NCI-H524 (cell line): ENCODE data around the gene LMNTD2.

Experiments used
- DNase-seq, 2 experiments: peaks; one replicate each; lab custom pipeline; 2025; lab: John Stamatoyannopoulos, UW

Gene LMNTD2

GRCh38 chr11:560305-561147 lies at the start of gene LMNTD2, which contains the start of gene RASSF7:
TSS of gene LMNTD2 (minus strand) at chr11:560738. CDS start at chr11:560716, 22 bp downstream.
TSS of gene RASSF7 (plus strand) at chr11:560970. CDS start at chr11:561769, 799 bp downstream.
- peak; percentile 77 to 85 for DNase-seq

- no peak for DNase-seq
Measured at GRCh38 chr11:609341-609811, 48.8 kb upstream of the LMNTD2 start.

GRCh38 chr11:608791-609251 lies 48.3 kb upstream of the LMNTD2 start:
- DNase-seq = no peak

- no peak for DNase-seq
Measured at GRCh38 chr11:607971-608659, 47.6 kb upstream of the LMNTD2 start.

- DNase-seq = no peak
Measured at GRCh38 chr11:607020-607780, 46.7 kb upstream of the LMNTD2 start.

- no peak for DNase-seq
Measured at GRCh38 chr11:606245-606644, 45.7 kb upstream of the LMNTD2 start.

- no peak for DNase-seq
Measured at GRCh38 chr11:605286-606129, 45.0 kb upstream of the LMNTD2 start.

- DNase-seq = no peak
Measured at GRCh38 chr11:603154-603553, 42.6 kb upstream of the LMNTD2 start.

GRCh38 chr11:601573-602245 lies 41.2 kb upstream of the LMNTD2 start:
- DNase-seq = no peak

- DNase-seq = no peak
Measured at GRCh38 chr11:598005-598680, 37.6 kb upstream of the LMNTD2 start.

- DNase-seq = no peak
Measured at GRCh38 chr11:597166-597725, 36.7 kb upstream of the LMNTD2 start.

GRCh38 chr11:596374-596773 lies 35.8 kb upstream of the LMNTD2 start:
- DNase-seq = no peak

- DNase-seq = no peak
Measured at GRCh38 chr11:595400-595799, 34.9 kb upstream of the LMNTD2 start.

GRCh38 chr11:593347-593746 lies 32.8 kb upstream of the LMNTD2 start:
- no peak for DNase-seq

- DNase-seq = no peak
Measured at GRCh38 chr11:592918-593317, 32.4 kb upstream of the LMNTD2 start.

GRCh38 chr11:592501-592900 lies 32.0 kb upstream of the LMNTD2 start:
- no peak for DNase-seq

- DNase-seq = no peak
Measured at GRCh38 chr11:590997-591396, 30.5 kb upstream of the LMNTD2 start.

GRCh38 chr11:589798-590197 lies 29.3 kb upstream of the LMNTD2 start:
- no peak for DNase-seq

GRCh38 chr11:587978-588380 lies 27.4 kb upstream of the LMNTD2 start:
- DNase-seq = no peak

GRCh38 chr11:587546-587945 lies 27.0 kb upstream of the LMNTD2 start:
- DNase-seq = no peak
